GM12874 (cell line): ENCODE measurements around the gene AFF3.

Experiments used
- TF ChIP-seq, protein P1 (sequence below): IDR thresholded peaks from 2 replicates; pipeline ENCODE4 v1.5.1; 2011; ENCODE audit warnings: low read depth, mild to moderate bottlenecking, control low read depth, low read length, moderate library complexity; ENCODE audit not compliant: insufficient read depth

The AFF3 gene

DNA sequence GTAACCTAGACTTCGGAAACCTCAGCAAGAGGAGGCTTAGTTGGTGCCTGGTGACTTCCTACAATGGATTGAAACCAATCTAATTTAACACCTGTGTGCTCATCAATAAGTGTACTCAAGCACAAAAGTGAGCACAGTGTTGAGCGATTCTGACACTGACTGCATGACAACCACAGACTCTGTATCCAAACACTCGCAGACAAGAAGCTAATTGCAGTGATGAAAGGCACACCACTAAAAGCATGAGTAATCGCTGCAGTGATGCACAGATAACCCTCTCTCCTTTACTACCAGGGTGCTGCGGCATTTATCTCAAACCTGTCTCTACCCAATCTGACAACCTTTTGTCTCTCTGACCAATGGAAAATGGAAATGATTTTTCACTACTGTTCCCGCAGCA is 168.1 kb downstream of the AFF3 start:
- TF ChIP-seq, protein P1, sequence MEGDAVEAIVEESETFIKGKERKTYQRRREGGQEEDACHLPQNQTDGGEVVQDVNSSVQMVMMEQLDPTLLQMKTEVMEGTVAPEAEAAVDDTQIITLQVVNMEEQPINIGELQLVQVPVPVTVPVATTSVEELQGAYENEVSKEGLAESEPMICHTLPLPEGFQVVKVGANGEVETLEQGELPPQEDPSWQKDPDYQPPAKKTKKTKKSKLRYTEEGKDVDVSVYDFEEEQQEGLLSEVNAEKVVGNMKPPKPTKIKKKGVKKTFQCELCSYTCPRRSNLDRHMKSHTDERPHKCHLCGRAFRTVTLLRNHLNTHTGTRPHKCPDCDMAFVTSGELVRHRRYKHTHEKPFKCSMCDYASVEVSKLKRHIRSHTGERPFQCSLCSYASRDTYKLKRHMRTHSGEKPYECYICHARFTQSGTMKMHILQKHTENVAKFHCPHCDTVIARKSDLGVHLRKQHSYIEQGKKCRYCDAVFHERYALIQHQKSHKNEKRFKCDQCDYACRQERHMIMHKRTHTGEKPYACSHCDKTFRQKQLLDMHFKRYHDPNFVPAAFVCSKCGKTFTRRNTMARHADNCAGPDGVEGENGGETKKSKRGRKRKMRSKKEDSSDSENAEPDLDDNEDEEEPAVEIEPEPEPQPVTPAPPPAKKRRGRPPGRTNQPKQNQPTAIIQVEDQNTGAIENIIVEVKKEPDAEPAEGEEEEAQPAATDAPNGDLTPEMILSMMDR: no peak

DNA sequence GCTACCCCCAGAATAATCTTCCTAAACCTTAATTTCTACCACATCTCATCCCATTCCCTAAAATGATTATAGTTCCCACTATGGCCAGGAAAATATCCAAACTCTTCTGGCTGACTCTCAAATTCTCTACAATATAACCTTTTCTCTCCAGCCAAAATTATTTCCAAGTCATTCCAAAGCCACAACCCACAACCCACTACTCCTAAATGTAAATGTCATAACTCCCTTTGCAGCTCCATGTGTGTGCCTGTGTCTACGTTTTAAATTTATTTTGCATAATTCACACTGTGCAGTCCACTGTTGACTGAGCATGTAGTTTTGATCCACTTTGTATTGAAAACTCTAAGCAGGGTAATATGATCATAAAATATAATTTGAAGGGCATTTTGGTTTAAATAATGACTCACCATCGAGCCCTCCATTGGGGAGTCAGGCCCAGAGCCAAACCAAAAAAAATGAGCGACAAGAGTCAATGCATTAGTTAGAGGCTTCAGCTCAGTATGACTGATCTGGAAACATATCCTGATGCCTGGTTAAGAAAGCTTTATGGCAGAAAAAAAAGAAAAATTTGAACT is 171.0 kb downstream of the AFF3 start:
- TF ChIP-seq, protein P1: no peak

DNA sequence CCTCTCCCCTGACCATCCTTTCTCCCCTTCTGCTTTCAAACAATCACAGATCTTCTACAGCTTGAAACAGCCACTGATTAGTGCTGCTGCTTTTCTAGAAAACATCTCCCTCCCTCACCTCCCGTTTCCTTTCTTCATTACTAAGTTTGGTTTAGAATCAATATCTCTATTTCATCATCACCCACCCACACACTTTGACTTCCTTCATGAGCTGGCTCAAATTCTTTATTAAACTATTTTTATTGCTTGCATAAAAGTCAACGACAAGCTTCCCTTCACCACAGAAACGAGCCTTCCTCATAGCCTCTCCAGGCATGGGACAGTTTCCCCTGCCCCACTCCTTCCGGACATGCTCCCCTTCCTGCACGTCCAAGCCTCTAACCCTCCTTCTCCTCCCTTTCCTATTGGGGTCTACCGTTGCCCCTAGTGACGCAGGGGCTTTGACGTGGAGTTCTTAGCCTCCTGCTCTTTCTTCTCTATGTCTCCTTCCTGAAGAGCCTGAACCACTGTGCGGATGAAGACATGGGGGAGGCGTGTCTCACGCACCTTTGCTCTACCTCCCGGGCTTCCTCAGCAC is 172.0 kb downstream of the AFF3 start:
- TF ChIP-seq, protein P1: no peak

DNA sequence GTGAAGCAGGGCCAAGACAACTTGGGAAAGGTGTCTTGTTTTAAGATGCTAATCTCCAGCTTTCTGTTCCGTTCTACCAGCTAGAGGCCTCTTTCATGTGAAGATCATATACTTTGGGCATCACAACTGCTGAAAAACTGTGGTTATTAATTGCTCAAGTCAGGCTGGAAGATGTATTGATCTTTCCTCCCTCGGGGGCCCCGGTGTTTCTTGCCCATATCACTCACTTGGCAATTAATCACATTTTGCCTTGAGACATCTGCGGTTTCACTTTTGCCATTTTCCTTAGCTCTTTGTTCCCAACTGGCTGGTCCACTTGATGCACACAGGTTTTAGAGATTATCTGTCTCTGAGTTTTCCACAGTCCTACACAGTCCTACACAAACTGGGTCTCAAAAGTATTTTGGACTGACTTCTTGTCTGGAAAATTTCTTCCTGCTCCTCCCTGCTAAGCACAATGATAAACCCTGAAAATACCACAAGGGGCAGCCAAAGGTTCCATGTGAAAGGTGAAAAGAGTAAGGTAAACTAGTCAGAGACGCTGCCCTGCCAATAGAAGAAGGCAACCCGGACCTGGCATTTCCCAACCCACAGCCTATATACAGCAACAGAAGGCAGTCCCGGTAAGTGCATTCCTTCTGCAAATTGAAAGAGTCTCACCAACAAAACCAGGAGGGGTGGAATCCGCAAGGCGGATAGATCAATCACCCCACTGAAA is 181.0 kb downstream of the AFF3 start:
- TF ChIP-seq, protein P1: no peak

DNA sequence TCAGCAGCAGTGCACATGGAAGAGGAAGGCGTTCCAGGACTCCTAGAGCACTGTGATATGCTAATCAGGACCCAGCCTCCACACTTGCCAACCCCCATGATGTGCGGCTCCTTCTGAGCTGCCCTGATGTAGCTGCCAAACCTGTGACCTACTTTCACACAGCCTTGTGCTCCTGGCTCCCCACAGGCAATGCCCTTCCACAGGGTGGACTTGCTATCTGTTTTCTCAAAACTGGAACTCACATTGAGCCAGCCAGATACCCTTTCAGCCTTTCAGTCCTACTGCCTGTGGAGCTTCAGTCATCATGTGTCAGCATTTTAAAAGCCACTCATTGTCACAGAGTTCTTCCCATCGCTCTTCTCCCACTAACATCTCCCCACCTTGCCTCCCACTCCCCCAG is 181.6 kb downstream of the AFF3 start:
- TF ChIP-seq, protein P1: no peak

DNA sequence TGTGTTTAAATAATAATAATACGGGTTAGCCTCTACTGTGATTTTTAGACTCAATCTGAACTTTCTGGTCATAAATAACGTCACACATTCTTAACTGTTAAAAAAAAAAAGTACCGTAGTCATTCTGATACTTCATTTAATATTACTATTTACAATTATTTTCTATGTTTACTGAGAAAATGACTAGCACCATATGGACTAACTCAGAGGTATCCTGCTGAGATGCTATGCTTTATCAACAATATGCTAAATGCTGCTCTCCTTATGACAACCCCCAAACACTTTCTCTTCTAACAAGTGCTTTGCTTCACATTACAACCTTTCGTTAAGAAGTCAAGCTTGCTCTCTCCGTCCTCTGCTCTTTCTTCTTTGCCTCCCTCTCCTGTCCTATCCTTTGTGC is 182.1 kb downstream of the AFF3 start:
- TF ChIP-seq, protein P1: no peak

DNA sequence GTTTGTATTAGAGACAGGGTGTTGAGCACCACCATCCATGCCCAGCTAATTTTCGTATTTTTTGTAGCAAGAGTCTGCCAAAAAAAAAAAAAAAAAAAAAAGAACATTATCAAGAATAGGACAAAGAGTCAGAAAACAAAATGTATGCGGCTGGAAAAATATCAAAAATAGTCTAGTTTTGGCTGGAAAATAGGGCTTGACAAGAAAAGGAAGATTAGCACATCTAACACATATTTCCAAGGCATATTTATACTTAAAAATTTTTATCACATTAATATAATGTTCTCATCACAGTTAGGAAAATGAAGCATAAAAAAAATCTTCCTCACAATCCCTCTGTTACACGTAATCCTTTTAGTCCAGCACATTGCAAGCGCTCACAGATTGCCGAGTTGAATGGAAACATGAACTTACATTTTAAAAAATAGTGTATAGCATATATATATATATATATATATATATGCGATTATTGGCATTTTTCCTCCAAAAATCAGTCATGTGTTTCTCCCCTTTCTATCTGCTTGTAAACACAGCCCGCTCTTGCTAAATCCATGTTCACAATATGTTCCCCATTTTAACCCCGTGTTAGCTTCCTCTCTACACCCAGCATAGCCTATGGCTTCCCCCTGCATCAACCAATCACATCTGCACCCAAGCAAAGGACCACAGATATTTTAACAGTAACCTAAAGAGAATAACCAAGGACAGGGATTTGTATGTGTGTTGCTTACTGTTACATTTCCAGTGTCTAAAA is 183.0 kb downstream of the AFF3 start:
- TF ChIP-seq, protein P1: no peak
